ENCODE results near the gene PTAFR.

Gene PTAFR

DNA sequence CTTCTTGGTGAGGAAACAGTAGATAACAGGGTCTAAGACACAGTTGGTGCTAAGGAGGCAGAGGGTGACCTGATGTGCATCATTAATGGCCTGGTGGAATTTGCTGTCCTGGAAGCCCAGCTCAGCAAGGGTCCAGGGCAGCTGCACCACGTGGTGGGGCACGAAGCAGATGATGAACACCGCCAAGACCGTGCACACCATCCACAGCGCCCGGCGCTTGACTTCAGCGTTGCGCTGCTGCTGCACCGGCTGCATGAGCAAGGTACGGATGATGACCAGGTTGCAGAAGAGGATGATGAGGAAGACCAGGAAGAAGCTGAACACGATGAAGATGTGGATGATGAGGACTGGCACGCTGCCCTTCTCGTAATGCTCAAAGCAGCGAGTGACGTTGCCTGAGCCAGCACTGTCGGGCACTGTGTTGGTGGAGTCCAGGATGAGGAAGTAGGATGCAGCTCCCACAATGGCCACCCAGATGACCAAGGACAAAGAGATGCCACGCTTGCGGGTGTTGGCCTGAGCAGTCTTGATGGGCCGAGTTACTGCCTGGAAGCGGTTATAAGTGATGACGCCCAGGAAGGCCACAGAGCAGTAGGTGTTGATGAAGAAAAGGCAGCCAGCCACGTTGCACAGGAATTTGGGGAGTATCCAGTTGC, 26.2 kb downstream of the PTAFR start:
- Histone ChIP-seq H3K36me3 (ENCODE audit: control insufficient read depth in 2 of 2, insufficient read depth in 1 of 2, low read length in 2 of 2) (no peaks in the 10 kb centered on the region), H3K4me3 (ENCODE audit: low read depth, low read length) (no peak overlapping the region), H3K4me1 (ENCODE audit: control insufficient read depth, insufficient read depth, low read length) (no peaks in the 10 kb centered on the region), H3K27ac (ENCODE audit: extremely low read depth, low read depth, low read length) (no peak overlapping the region), H3K9me3 (ENCODE audit: control insufficient read depth, insufficient read depth, low read depth, low read length) (no peaks in the 10 kb centered on the region)
- ChIA-PET POLR2A (no interaction called here), CTCF (interaction anchor here (0.6 kb wide), 1 partner anchor 83 kb away, joined by 4 read pairs; no protein-coding TSS in a partner anchor)
- TF ChIP-seq ZNF555 (tag by site-specific recombination; conservative IDR thresholded peaks at IDR 0.05) (no peak), ZBTB48 (tag by site-specific recombination; IDR thresholded peaks at IDR 0.05) (no peak), ZNF830 (tag by site-specific recombination; IDR thresholded peaks at IDR 0.05; ENCODE audit: low read depth) (no peak), EGR2 (tag by site-specific recombination; IDR thresholded peaks at IDR 0.05; ENCODE audit: low read depth) (no peak), BCL11A (tag by site-specific recombination; IDR thresholded peaks at IDR 0.05; ENCODE audit: low read depth) (no peak)

DNA sequence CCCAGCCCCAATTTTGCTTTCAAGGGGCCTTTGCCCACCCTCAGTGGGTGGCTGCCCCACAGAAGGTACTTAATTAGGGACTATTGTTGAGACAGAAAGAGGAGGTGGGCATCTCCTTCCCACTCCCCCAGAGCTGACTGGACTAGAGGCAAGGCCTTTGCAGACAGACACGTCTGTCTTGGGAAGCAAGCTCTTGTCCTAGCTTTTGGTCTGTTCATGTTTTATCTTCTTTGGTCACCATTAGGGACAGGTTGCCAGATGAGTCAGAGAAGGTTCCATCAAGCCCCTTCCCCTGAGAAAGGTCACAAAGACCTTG, 27.7 kb downstream of the PTAFR start:
- ChIA-PET POLR2A (interaction anchor here (0.6 kb wide), 1 partner anchor 576 kb away, joined by 3 read pairs; no protein-coding TSS in a partner anchor), CTCF (interaction anchor here (0.6 kb wide), 1 partner anchor 1050 kb away, joined by 4 read pairs; no protein-coding TSS in a partner anchor)
- no peak for TF ChIP-seq ZNF221 (tag by site-specific recombination; IDR thresholded peaks at IDR 0.05; ENCODE audit: borderline replicate concordance)
- TF ChIP-seq ZFP41 (tag by site-specific recombination; IDR thresholded peaks at IDR 0.05; ENCODE audit: borderline replicate concordance), result no peak
- no peak for TF ChIP-seq ZNF776 (tag by site-specific recombination; IDR thresholded peaks at IDR 0.05; ENCODE audit: borderline replicate concordance)
- TF ChIP-seq, protein P1, sequence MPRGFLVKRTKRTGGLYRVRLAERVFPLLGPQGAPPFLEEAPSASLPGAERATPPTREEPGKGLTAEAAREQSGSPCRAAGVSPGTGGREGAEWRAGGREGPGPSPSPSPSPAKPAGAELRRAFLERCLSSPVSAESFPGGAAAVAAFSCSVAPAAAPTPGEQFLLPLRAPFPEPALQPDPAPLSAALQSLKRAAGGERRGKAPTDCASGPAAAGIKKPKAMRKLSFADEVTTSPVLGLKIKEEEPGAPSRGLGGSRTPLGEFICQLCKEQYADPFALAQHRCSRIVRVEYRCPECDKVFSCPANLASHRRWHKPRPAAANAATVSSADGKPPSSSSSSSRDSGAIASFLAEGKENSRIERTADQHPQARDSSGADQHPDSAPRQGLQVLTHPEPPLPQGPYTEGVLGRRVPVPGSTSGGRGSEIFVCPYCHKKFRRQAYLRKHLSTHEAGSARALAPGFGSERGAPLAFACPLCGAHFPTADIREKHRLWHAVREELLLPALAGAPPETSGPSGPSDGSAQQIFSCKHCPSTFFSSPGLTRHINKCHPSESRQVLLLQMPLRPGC (tag by site-specific recombination; IDR thresholded peaks at IDR 0.05), result no peak
- TF ChIP-seq, protein P2, sequence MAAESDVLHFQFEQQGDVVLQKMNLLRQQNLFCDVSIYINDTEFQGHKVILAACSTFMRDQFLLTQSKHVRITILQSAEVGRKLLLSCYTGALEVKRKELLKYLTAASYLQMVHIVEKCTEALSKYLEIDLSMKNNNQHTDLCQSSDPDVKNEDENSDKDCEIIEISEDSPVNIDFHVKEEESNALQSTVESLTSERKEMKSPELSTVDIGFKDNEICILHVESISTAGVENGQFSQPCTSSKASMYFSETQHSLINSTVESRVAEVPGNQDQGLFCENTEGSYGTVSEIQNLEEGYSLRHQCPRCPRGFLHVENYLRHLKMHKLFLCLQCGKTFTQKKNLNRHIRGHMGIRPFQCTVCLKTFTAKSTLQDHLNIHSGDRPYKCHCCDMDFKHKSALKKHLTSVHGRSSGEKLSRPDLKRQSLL (tag by site-specific recombination; IDR thresholded peaks at IDR 0.05), result no peak
- TF ChIP-seq, protein P3, sequence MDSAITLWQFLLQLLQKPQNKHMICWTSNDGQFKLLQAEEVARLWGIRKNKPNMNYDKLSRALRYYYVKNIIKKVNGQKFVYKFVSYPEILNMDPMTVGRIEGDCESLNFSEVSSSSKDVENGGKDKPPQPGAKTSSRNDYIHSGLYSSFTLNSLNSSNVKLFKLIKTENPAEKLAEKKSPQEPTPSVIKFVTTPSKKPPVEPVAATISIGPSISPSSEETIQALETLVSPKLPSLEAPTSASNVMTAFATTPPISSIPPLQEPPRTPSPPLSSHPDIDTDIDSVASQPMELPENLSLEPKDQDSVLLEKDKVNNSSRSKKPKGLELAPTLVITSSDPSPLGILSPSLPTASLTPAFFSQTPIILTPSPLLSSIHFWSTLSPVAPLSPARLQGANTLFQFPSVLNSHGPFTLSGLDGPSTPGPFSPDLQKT (IDR thresholded peaks at IDR 0.05; ENCODE audit: borderline replicate concordance, low read depth, low read length), result no peak
- no peak for TF ChIP-seq ZNF132 (tag by site-specific recombination; IDR thresholded peaks at IDR 0.05; ENCODE audit: borderline replicate concordance)
- no peak for TF ChIP-seq ZNF529 (tag by site-specific recombination; IDR thresholded peaks at IDR 0.05; ENCODE audit: insufficient replicate concordance)
- TF ChIP-seq ZNF138 (tag by site-specific recombination; IDR thresholded peaks at IDR 0.05; ENCODE audit: borderline replicate concordance), result no peak
- TF ChIP-seq ZNF707 (tag by site-specific recombination; IDR thresholded peaks at IDR 0.05), result no peak
- no peak for TF ChIP-seq ZNF292 (tag by site-specific recombination; IDR thresholded peaks at IDR 0.05; ENCODE audit: borderline replicate concordance, low read depth)
- TF ChIP-seq YY1 (tag by site-specific recombination; IDR thresholded peaks at IDR 0.05), result no peak
- no peak for TF ChIP-seq ZNF112 (tag by site-specific recombination; IDR thresholded peaks at IDR 0.05)
- no peak for TF ChIP-seq ZNF701 (tag by site-specific recombination; IDR thresholded peaks at IDR 0.05)
- TF ChIP-seq ZNF341 (tag by site-specific recombination; IDR thresholded peaks at IDR 0.05; ENCODE audit: low read depth), result no peak
- no peak for TF ChIP-seq HOXD13 (CRISPR knock-in tag; IDR thresholded peaks at IDR 0.05; ENCODE audit: borderline replicate concordance)
- Histone ChIP-seq H3K36me3 (ENCODE audit: control insufficient read depth in 2 of 2, insufficient read depth in 1 of 2, low read length in 2 of 2) (no peaks in the 10 kb centered on the region), H3K4me1 (ENCODE audit: control insufficient read depth, insufficient read depth, low read length) (no peaks in the 10 kb centered on the region), H3K9me3 (ENCODE audit: control insufficient read depth, insufficient read depth, low read depth, low read length) (no peaks in the 10 kb centered on the region), H3K4me3 (ENCODE audit: low read depth, low read length) (no peak overlapping the region), H3K27ac (ENCODE audit: extremely low read depth, low read depth, low read length) (no peak overlapping the region)

Measured in HEK293 (cell line).